GM20431 (cell line): ENCODE data around the gene PPP1R18.
"Not testable (repeated sequence)": the region's sequence is repeated elsewhere in the genome, so short reads cannot be mapped to it uniquely, and the experiment has no call there.

Experiments
- in situ Hi-C: fragments of 300-500 bp; cut with MseI, MboI; formaldehyde crosslinking; loops from one replicate; pipeline ENCODE4 v1.15.0; 2020; ENCODE audit warnings: low sequenced_read_pairs; ENCODE audit not compliant: unreplicated experiment

PPP1R18 gene

GRCh38 chr6:30719791-30720737 is 33.6 kb upstream of the PPP1R18 start, which contains the start of gene TUBB:
TUBB (plus strand) TSS chr6:30720352; CDS start chr6:30720507, 155 bp downstream.
- in situ Hi-C loops = no loop called here

DNA sequence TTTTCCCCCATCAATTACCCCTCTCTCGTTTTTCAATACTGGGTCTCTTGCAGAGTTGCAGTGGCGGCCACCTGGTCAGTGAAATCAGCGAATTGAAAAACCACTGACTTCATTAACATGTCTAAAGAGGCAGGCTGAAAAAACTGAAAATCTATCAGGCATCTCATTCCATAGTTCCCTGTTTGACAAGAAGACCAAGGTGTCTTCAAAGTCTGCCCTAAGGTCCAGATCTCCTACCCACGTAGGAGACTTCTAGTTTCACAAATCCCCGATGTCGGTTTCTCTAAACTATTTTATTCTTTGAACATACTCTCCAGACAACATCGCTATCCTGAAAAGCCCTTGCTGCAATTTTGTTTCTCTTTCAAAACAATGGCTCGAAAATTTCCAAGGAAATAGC is 32.9 kb upstream of the PPP1R18 start:
- in situ Hi-C loops = no loop called here

- in situ Hi-C loops = not testable (repeated sequence)
These were observed 31.6 kb upstream of the PPP1R18 start for GRCh38 chr6:30717845-30718720.

- in situ Hi-C loops = no loop called here
These were observed 30.8 kb upstream of the PPP1R18 start, which contains the start of gene MDC1 for GRCh38 chr6:30717129-30717844. MDC1 (minus strand) TSS chr6:30717281; CDS start chr6:30715175, 2,106 bp downstream.

DNA sequence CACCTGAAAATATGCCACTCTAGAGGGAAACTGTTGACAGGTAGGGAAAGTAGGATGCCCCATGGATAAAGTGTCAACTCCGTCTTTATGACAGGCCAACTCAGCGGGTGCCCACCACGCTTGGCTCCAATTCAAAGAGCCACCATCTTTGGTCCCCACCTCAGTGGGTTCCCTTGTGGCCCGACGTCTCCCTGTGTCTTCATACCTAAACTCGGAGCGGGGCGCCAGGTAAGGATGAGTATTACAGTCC is 30.4 kb upstream of the PPP1R18 start:
- in situ Hi-C loops = no loop called here

DNA sequence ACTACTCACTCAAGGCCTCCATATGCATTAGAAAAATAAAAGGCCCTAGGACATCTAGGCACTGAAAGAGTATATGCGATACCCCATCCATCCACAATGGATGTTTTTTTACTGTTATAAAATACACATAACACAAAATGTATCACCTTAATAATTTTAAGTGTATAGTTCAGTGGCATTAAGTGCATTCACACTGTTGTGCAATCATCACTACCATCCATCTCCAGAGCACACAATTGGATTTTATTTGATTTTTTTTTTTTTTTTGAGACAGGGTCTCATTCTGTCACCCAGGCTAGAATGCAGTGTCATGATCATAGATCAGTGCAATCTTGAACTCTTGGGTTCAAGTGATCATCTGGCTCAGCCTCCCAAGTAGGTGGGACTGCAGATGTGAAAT is 27.8 kb upstream of the PPP1R18 start:
- in situ Hi-C loops = no loop called here

DNA sequence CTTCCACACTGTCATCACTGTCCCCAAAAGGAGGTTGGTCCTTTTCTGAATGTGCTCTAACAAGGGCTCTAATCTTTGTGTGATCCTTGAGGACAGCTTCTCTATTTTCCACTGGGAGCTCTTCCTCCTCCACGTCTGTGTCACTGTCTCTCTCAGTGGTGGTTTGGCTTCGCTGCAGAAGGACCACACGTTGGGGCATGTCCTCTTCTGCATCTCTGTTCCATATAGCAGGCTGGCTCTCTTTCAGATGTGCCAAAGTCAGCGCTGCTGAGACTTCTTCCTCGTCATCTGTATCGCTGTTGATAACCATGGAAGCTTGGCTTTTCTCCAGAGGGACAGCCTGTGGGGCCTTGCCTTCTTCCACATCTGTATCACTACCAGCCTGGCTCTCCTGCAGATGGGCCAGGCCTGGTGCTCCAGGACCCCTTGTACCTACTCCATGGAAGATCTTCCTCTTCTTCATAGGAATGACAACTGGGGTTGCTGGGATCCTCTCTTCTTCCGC is 26.0 kb upstream of the PPP1R18 start:
- in situ Hi-C loops = no loop called here

- in situ Hi-C loops = no loop called here
These were observed 25.4 kb upstream of the PPP1R18 start for GRCh38 chr6:30711758-30712380.

GRCh38 chr6:30709101-30709868 is 22.8 kb upstream of the PPP1R18 start:
- in situ Hi-C loops = no loop called here

- in situ Hi-C loops = no loop called here
These were observed 20.9 kb upstream of the PPP1R18 start for GRCh38 chr6:30707281-30707850.

- in situ Hi-C loops = no loop called here
These were observed 19.2 kb upstream of the PPP1R18 start for GRCh38 chr6:30705620-30706019.

DNA sequence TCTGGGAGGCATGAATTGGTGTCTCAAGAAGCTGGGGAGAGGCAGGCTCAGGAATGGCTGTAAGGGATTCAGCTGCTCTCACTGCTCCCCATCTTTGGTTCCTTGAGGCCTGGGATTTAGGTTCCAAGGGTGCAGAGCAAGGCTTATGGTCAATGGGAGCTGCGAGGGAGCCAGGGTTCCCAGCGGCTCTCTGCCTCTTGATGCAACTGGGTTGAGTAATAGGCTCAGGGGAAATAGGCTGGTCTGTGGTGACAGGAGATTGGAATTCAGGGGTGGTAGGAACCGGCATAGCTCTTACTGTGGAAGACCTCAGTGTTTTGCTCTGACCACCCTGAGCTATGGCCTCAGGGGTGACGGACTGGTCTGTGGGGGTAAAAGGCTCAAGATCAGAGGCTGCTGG is 17.4 kb upstream of the PPP1R18 start:
- in situ Hi-C loops = no loop called here

DNA sequence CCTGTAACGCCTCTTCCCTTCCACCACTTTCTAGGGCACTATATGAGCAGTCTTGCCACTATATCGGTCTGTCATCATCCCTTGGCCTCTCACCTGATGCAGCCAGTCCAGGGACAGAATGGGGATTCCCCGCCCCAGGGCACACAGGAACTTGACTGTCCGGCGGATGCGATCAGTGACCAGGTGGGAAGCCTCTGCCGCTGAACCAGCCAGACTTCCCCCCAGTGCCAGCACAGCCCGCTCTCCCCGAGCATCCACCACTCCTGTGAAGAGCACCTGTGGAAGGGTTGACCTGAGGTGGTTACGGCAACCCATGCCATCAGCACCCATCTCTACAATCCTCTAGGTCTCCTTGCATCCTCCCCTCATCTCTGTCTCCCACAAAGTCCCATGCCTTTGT is 16.6 kb upstream of the PPP1R18 start:
- in situ Hi-C loops = no loop called here

- in situ Hi-C loops = no loop called here
These were observed 13.9 kb upstream of the PPP1R18 start for GRCh38 chr6:30700340-30700739.

DNA sequence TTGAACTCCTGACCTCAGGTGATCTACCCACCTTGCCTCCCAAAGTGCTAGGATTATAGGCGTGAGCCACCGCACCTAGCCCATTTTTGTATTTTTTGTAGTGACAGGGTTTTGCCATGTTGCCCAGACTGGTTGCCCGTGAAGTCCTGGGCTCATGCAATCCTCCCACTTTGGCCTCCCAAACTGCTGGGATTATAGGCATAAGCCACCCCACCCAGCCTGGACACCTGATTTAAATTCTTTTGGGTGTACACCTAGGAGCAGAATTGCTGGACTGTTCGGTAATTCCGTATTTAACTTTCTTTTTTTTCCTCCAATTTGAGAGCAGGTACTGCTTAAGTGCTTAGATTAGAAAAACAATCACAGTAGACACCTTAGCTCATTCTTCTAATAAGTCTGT is 10.0 kb upstream of the PPP1R18 start:
- in situ Hi-C loops = no loop called here

GRCh38 chr6:30691208-30691847 is 4.9 kb upstream of the PPP1R18 start:
- in situ Hi-C loops = no loop called here

- in situ Hi-C loops = no loop called here
These were observed 4.2 kb upstream of the PPP1R18 start, which contains the start of gene NRM for GRCh38 chr6:30690403-30691207. NRM (minus strand) TSS chr6:30690984; CDS start chr6:30690974, 10 bp downstream.
